T-helper 1 cell treated with Interleukin-12 subunit alpha and Interleukin-12 subunit beta and Interleukin-4 antibody, amounts not matched to agents 30 ng/mL and 1 ng/mL, for 36 hours (primary cell): ENCODE results near the gene FAM163A. TPM values are rescaled to one million over a fixed set of nuclear protein-coding genes. Genes with fewer than 3 reads are reported as not detected.
"Not testable (repeated sequence)": the region's sequence is repeated elsewhere in the genome, so short reads cannot be mapped to it uniquely, and the experiment has no call there.

ENCODE experiments used
- intact Hi-C: fragments of 100-400 bp; cut with micrococcal nuclease; formaldehyde crosslinking; loops from one replicate; pipeline ENCODE4 v1.15.1; 2024
- total RNA-seq: library from RNA; stranded (reverse); gene quantifications from 2 replicates; pipeline ENCODE4 v1.2.3, GENCODE V29; 2022

Gene FAM163A
- total RNA-seq, 1 donor from 2014 or later = not detected

- intact Hi-C loops = no loop called here
Measured at GRCh38 chr1:179831852-179832699, 89.0 kb downstream of the FAM163A start.

DNA sequence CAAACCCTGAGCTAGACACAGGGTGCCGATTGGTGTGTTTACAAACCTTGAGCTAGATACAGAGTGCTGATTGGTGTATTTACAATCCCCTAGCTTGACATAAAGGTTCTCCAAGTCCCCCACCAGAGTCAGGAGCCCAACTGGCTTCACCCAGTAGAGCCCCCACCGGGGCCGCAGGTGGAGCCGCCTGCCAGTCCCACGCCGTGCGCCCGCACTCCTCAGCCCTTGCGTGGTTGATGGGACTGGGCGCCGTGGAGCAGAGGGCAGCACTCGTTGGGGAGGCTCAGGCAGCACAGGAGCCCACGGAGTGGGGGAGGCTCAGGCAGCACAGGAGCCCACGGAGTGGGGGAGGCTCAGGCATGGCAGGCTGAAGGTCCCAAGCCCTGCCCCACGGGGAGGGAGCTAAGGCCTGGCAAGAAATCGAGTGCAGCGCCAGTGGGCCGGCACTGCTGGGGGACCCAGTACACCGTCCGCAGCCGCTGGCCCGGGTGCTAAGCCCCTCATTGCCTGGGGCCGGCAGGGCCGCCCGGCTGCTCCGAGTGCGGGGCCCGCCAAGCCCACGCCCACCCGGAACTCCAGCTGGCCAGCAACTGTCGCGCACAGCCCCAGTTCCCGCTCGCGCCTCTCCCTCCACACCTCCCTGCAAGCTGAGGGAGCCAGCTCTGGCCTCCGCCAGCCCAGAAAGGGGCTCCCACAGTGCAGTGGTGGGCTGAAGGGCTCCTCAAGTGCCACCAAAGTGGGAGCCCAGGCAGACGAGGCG, 93.8 kb downstream of the FAM163A start:
- intact Hi-C loops = not testable (repeated sequence)

DNA sequence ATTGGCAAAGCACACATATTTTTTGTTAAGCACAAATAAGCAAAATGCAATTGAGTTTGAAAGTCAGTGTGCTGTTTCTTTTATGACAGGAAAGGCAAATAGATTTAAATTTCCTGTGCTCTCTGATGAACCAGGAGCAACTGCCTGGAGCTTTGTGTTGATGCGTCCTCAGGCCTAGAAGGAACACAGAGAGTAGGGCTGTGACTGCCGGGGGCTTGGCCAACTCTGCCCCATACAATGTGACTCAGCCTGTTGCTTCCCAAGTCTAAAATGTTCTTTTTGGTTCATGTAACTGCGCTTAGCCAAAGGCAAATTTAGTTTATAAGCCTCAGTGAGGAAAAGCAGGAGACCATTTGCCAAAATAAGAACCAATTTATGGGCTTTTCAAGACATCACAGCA, 97.0 kb downstream of the FAM163A start:
- intact Hi-C loops = no loop called here

DNA sequence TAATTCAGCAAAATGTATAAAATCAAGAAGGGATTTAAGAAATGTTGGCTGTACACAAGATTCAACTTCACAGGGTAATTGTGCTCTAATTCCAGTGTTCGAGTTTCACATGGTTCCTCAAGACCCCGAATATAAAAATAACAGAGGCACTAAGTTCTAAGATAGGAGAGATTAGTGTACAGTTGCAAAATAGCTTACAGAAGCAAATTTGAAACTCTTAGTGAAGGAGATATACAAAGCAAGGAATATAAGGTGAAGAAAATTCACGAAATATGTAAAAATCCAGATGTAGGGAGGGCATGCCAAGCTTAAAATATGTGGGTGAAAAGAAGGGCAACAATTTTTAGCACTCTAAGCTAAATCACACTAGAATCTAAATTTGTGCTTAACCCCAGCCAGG, 105.1 kb downstream of the FAM163A start:
- intact Hi-C loops = no loop called here

DNA sequence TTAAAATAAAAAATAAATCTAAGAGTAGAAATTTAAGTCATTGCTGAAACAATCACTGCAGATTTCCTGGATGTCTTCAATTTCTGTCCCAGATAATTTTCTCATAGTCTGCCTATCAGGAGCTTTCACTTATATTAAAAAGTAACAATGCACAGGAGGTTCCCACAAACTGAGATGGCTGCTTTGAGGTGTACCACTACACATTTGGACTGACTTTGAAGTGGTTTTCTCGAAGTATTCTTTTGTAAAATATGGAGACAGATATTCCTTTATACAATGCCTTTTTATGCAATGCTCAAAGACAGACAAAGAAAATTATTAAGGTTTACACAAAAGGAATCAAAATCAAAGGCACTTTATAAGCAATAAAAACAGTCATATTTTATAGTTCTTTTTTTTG, 110.0 kb downstream of the FAM163A start:
- intact Hi-C loops = no loop called here

DNA sequence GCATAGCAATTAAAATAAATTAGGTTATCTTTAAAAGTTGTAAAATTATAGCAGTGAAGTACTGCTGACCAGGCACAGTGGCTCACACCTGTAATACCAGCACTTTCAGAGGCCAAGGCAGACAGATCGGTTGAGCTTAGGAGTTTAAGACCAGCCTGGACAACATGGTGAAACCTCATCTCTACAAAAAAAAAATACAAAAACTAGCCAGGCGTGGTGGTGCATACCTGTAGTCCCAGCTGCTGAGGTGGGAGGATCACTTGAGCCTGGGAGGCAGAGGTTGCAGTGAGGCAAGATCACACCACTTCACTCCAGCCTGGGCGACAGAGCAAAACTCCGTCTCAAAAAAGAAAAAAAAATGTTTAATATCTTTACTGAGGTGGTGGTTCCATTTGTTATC, 112.7 kb downstream of the FAM163A start:
- intact Hi-C loops = not testable (repeated sequence)

DNA sequence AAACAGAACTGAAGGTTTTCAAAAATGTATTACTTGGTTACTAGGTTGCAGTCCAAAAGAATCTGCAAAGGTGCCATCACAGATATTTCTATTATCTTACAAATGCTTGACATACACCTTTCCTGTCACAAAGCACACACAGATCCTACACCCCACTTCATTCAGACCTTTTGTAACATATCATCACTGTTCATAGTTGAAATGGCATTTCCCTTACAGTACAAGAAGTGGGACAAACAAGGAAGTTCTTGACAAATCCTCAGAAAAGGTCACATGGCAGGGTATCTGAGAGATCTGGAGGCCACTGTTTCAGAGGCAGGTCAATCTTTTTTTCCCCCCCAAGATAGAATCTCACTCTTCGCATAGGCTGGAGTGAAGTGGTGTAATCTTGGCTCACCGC, 113.2 kb downstream of the FAM163A start:
- intact Hi-C loops = no loop called here

GRCh38 chr1:179857009-179857408, 113.9 kb downstream of the FAM163A start:
- intact Hi-C loops = no loop called here

GRCh38 chr1:179860652-179861051, 117.6 kb downstream of the FAM163A start:
- intact Hi-C loops = no loop called here

GRCh38 chr1:179865377-179865776, 122.3 kb downstream of the FAM163A start:
- intact Hi-C loops = loop anchor here (5.0 kb wide), 1 partner anchor 367 kb away; the partner anchor contains the start of gene LHX4

Other genes starting within 250 kb of the FAM163A start
- not detected in 2 replicates for gene NPHS2, start 167.3 kb upstream of the FAM163A start, total RNA-seq
- gene TDRD5, start 151.5 kb upstream of the FAM163A start, total RNA-seq = not detected in 2 replicates
- gene TOR1AIP2, start 134.5 kb downstream of the FAM163A start, total RNA-seq = 50.4 and 52.9 TPM in 2 replicates
- 98.6 and 103 TPM in 2 replicates for gene TOR1AIP1, start 139.0 kb downstream of the FAM163A start, total RNA-seq
- gene CEP350, start 211.5 kb downstream of the FAM163A start, total RNA-seq = 51.0 and 55.5 TPM in 2 replicates